ENCODE data around the gene PDGFA.

Gene PDGFA

GRCh38 chr7:500521-501420 lies 18.9 kb downstream of the PDGFA start:
- DNase-seq = no peak

GRCh38 chr7:499853-500485 lies 19.7 kb downstream of the PDGFA start:
- no peak for DNase-seq

GRCh38 chr7:498678-499641 lies 20.7 kb downstream of the PDGFA start:
- no peak for DNase-seq

DNA sequence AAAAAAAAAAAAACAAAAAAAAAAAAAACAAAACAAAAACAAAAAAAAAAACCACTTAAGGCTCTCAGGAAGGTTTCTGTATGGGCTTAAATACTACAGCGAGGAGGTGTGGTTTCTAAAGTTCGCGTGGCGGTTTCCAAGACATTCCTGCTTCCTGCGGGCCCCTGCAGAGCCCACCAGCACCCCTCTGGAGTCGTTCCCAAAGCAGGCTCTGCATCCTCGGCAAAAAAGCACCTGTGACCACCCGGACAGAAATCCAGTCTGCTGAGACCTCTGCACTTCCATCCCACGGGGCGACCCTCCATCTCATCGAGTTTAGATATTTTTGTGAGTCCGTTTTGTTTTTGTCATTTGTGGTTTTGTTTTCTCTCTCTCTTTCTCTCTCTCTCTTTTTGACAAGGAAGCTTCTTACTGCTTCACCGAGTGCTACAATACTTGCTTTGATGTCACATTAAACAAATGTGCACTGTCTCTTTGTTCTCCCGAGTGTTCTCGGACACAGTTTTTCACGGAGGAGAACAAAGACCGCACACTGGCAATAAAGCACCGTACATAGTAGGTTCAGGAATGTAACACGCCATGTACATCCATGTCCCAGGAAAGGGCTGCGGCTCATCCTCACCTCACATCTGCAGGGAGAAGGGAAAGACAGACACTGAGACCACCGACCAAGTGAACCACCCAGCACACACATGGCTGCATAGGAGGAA lies 21.5 kb downstream of the PDGFA start:
- no peak for DNase-seq

- DNase-seq = no peak
Observed at GRCh38 chr7:497346-497745, 22.3 kb downstream of the PDGFA start.

GRCh38 chr7:496528-497295 lies 22.9 kb downstream of the PDGFA start:
- DNase-seq = no peak

DNA sequence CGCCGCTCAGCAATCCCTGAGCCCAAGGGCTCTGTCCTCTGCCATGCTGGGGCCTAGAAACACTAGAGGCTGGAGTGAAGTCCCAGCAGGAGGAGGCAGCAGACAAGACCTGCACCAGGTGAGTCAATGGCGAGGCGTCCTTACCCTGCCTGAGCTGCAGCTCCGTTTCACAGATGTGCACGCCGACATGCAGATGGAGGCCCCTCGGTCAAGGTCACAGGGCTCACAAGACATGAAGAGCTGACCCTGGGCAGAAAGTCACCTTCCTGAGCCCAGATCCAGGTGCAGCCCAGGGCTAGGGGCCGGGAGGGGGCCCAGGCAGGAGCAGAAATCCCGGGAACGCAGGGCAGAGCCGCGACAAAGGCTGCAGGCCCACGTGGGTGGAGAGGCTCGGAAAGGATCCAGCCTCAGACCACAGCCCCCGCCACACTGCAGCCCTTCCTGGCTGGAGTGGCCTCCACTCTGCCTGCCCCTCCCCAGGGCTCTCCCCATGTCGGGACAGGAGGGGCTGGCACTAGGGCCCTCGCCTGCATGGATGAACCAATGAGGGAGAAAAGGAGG lies 23.8 kb downstream of the PDGFA start:
- DNase-seq = no peak

DNA sequence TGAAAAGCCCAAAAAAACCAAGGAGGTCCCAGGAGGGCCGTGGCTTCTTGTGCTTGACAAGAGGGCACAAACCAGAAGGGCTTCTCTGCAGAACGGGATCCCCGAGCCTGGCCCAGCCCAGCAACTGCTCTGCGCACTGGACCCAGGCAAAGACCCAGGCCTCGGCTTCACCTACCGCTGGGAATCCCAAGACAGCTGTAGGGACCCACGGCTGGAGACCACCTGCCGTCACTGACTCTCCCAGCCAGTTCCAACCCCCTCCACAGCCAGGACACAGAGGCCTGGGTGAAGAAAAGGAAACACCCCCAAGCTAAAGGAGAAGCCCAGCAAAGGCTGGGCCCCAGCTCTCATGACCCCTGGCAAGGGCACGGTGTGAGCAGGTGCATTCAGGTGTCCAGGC lies 24.3 kb downstream of the PDGFA start:
- DNase-seq = no peak

DNA sequence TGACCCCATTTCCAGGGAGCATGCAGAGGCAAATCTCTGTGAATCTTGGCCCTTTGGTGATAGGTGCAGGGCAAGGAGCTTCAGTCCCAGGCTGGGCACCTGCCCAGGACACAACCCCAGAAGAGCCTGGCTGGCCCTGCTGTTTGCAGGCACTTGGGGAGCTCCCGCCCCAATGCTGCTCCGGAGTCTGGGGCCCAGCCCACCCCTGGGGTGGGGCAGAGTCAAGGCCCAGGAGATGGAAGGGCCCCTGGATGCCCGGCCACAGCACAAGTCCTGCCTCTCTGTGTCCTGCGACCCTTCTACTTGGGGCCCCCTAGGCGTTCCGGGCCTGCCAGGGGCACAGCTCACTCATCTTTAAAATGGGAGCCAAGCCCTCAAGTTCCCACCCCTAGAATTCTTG lies 24.7 kb downstream of the PDGFA start:
- no peak for DNase-seq

GRCh38 chr7:494259-494687 lies 25.4 kb downstream of the PDGFA start:
- no peak for DNase-seq

- no peak for DNase-seq
Observed at GRCh38 chr7:493661-494251, 25.9 kb downstream of the PDGFA start.

DNA sequence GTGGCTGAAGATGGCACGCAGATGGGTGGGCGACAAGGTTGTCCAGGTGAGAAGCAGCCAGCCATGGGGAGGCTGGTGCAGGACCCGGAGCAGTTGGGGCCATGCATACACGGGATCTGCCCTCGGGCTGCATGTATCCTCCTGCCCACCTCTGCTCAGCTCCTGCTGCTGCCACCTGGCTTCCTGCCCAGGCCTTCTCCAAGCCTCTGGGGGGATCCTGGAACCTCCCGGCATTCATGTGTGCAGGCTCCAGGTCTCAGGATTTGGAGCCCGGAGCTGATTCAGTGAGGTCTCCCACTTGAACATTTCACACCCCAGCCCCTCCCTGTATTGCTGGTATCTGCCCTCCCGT lies 27.0 kb downstream of the PDGFA start:
- no peak for DNase-seq

GRCh38 chr7:491958-492713 lies 27.5 kb downstream of the PDGFA start:
- no peak for DNase-seq

GRCh38 chr7:491292-491957 lies 28.2 kb downstream of the PDGFA start:
- DNase-seq = no peak

- DNase-seq = no peak
Observed at GRCh38 chr7:490461-491291, 29.0 kb downstream of the PDGFA start.

GRCh38 chr7:489876-490275 lies 29.8 kb downstream of the PDGFA start:
- no peak for DNase-seq

DNA sequence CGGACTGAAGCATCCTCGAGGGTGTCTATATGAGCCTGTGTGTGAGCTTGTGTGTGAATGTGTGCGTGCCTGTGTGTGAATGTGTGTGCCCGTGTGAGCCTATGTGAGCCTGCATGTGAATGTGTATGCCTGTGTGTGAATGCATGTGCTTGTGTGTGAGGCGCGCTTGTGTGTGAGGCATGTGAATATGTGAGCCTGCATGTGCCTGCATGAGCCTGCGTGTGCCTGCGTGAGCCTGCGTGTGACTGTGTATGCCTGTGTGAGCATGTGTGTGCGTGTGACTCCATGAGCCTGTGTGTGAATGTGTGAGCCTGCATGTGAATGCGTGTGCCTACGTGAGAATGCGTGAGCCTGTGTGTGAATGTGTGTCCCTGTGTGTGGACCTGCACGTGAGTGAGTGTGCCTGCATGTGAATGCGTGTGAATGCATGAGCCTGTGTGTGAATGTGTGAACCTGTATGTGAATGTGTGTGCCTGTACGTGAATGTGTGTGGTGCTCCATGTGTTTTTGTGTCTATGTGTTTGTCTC lies 33.4 kb downstream of the PDGFA start:
- DNase-seq = no peak
